Stimulated activated CD8-positive, alpha-beta memory T cell treated with anti-CD3 and anti-CD28 coated beads, Interleukin-7, amount 100 ng/mL, for 4 hours (primary cell): ENCODE measurements around the gene TCEA3.

Source experiments
- DNase-seq, 2 donors: peaks; one replicate each; pipeline ENCODE4 v3.0.0-alpha.2; 2020; ENCODE audit warnings: low read depth in 2 of 2

Gene TCEA3

GRCh38 chr1:23331713-23332112 lies 92.8 kb downstream of the TCEA3 start:
- DNase-seq: no peak
